Middle frontal gyrus (tissue), 1 donor: ENCODE results near the gene SLX9.

Experiments used
- DNase-seq: peaks from one replicate; pipeline ENCODE4 v3.0.0-alpha.2; 2015; ENCODE audit warnings: low spot score; ENCODE audit errors: extremely low spot score

Gene SLX9

GRCh38 chr21:45001134-45002095, 61.6 kb downstream of the SLX9 start:
- no peak for DNase-seq

GRCh38 chr21:45002381-45003204, 62.8 kb downstream of the SLX9 start:
- DNase-seq, result no peak

- no peak for DNase-seq
Measured at GRCh38 chr21:45003331-45004058, 63.7 kb downstream of the SLX9 start.

GRCh38 chr21:45004059-45004422, 64.2 kb downstream of the SLX9 start:
- no peak for DNase-seq

- DNase-seq, result no peak
Measured at GRCh38 chr21:45004481-45005247, 64.8 kb downstream of the SLX9 start.

GRCh38 chr21:45006536-45007095, 66.8 kb downstream of the SLX9 start:
- DNase-seq, result no peak

- DNase-seq, result no peak
Measured at GRCh38 chr21:45009616-45010015, 69.8 kb downstream of the SLX9 start.

- no peak for DNase-seq
Measured at GRCh38 chr21:45010096-45010495, 70.3 kb downstream of the SLX9 start.

- no peak for DNase-seq
Measured at GRCh38 chr21:45010860-45011259, 71.0 kb downstream of the SLX9 start.

GRCh38 chr21:45011426-45011825, 71.6 kb downstream of the SLX9 start:
- no peak for DNase-seq

- DNase-seq, result no peak
Measured at GRCh38 chr21:45011911-45012661, 72.3 kb downstream of the SLX9 start.

GRCh38 chr21:45012662-45013259, 72.9 kb downstream of the SLX9 start:
- no peak for DNase-seq

GRCh38 chr21:45013260-45013841, 73.5 kb downstream of the SLX9 start:
- DNase-seq, result no peak

- no peak for DNase-seq
Measured at GRCh38 chr21:45014747-45015468, 75.1 kb downstream of the SLX9 start.

- DNase-seq, result no peak
Measured at GRCh38 chr21:45015469-45015860, 75.6 kb downstream of the SLX9 start.

GRCh38 chr21:45016031-45016405, 76.2 kb downstream of the SLX9 start:
- no peak for DNase-seq

GRCh38 chr21:45016406-45017038, 76.7 kb downstream of the SLX9 start:
- DNase-seq, result no peak
